NOMO-1 (cell line): ENCODE measurements around the gene HVCN1.
"Not testable (repeated sequence)": the region's sequence is repeated elsewhere in the genome, so short reads cannot be mapped to it uniquely, and the experiment has no call there.

ENCODE experiments used
- DNase-seq, 2 experiments: peaks; one replicate each; lab custom pipeline; 2025; ENCODE audit not compliant: unreplicated experiment in 2 of 2; lab: John Stamatoyannopoulos, UW

Gene HVCN1

GRCh38 chr12:110688446-110689280 lies at the start of gene HVCN1:
TSS of gene HVCN1 (minus strand) at chr12:110689115. CDS start at chr12:110683245, 5,870 bp downstream.
- no peak for DNase-seq

GRCh38 chr12:110737532-110737931 lies 48.6 kb upstream of the HVCN1 start:
- no peak for DNase-seq

GRCh38 chr12:110737016-110737415 lies 48.1 kb upstream of the HVCN1 start:
- DNase-seq = not testable (repeated sequence)

- DNase-seq = no peak
Measured at GRCh38 chr12:110733900-110734299, 45.0 kb upstream of the HVCN1 start.

- DNase-seq = no peak
Measured at GRCh38 chr12:110733089-110733715, 44.3 kb upstream of the HVCN1 start.

GRCh38 chr12:110732572-110732971 lies 43.7 kb upstream of the HVCN1 start:
- DNase-seq = no peak

GRCh38 chr12:110731479-110731878 lies 42.6 kb upstream of the HVCN1 start:
- no peak for DNase-seq

GRCh38 chr12:110728628-110729027 lies 39.7 kb upstream of the HVCN1 start:
- DNase-seq = no peak

- DNase-seq = no peak
Measured at GRCh38 chr12:110726708-110727369, 37.9 kb upstream of the HVCN1 start.

GRCh38 chr12:110726028-110726427 lies 37.1 kb upstream of the HVCN1 start:
- DNase-seq = no peak

GRCh38 chr12:110725267-110725666 lies 36.4 kb upstream of the HVCN1 start:
- DNase-seq = no peak

GRCh38 chr12:110722892-110723291 lies 34.0 kb upstream of the HVCN1 start:
- DNase-seq = not testable (repeated sequence)

- no peak for DNase-seq
Measured at GRCh38 chr12:110721570-110721969, 32.7 kb upstream of the HVCN1 start.

- DNase-seq = no peak
Measured at GRCh38 chr12:110720516-110720915, 31.6 kb upstream of the HVCN1 start.

- DNase-seq = no peak
Measured at GRCh38 chr12:110718222-110718908, 29.4 kb upstream of the HVCN1 start.

- no peak for DNase-seq
Measured at GRCh38 chr12:110717037-110717436, 28.1 kb upstream of the HVCN1 start.

GRCh38 chr12:110708917-110709316 lies 20.0 kb upstream of the HVCN1 start:
- DNase-seq = no peak

GRCh38 chr12:110705309-110705708 lies 16.4 kb upstream of the HVCN1 start:
- no peak for DNase-seq

- no peak for DNase-seq
Measured at GRCh38 chr12:110704750-110705149, 15.8 kb upstream of the HVCN1 start.

GRCh38 chr12:110704231-110704630 lies 15.3 kb upstream of the HVCN1 start:
- no peak for DNase-seq

- no peak for DNase-seq
Measured at GRCh38 chr12:110702081-110702480, 13.2 kb upstream of the HVCN1 start.
